HG02610 (cell line): Measurements from ENCODE around the gene DNAJC13.

Experiments
- ATAC-seq: cut with Tn5 transposase; IDR thresholded peaks from one replicate; pipeline ENCODE4 v1.9.1; 2021; ENCODE audit warnings: mild to moderate bottlenecking, moderate library complexity; ENCODE audit not compliant: unreplicated experiment

The DNAJC13 gene

GRCh38 chr3:132461544-132461943, 44.2 kb downstream of the DNAJC13 start:
- no peak for ATAC-seq

- no peak for ATAC-seq
These were observed 46.8 kb downstream of the DNAJC13 start for GRCh38 chr3:132464066-132464465.

- ATAC-seq = no peak
These were observed 52.0 kb downstream of the DNAJC13 start for GRCh38 chr3:132469326-132469725.

GRCh38 chr3:132486099-132486498, 68.8 kb downstream of the DNAJC13 start:
- no peak for ATAC-seq

GRCh38 chr3:132488151-132488550, 70.8 kb downstream of the DNAJC13 start:
- no peak for ATAC-seq

- no peak for ATAC-seq
These were observed 81.8 kb downstream of the DNAJC13 start for GRCh38 chr3:132499071-132499470.

GRCh38 chr3:132503559-132503958, 86.3 kb downstream of the DNAJC13 start:
- ATAC-seq = no peak

GRCh38 chr3:132504375-132504933, 87.2 kb downstream of the DNAJC13 start:
- ATAC-seq = no peak

GRCh38 chr3:132507657-132508056, 90.4 kb downstream of the DNAJC13 start:
- no peak for ATAC-seq

- ATAC-seq = no peak
These were observed 91.8 kb downstream of the DNAJC13 start for GRCh38 chr3:132509096-132509495.

- no peak for ATAC-seq
These were observed 92.2 kb downstream of the DNAJC13 start for GRCh38 chr3:132509506-132509905.

GRCh38 chr3:132513057-132513456, 95.8 kb downstream of the DNAJC13 start:
- ATAC-seq = no peak

GRCh38 chr3:132517311-132517710, 100.0 kb downstream of the DNAJC13 start:
- ATAC-seq = no peak

GRCh38 chr3:132519914-132520313, 102.6 kb downstream of the DNAJC13 start:
- ATAC-seq = no peak

GRCh38 chr3:132521901-132522300, 104.6 kb downstream of the DNAJC13 start:
- no peak for ATAC-seq

GRCh38 chr3:132522353-132522752, 105.1 kb downstream of the DNAJC13 start:
- peak; percentile 98 for ATAC-seq

- no peak for ATAC-seq
These were observed 113.3 kb downstream of the DNAJC13 start for GRCh38 chr3:132530624-132531023.

GRCh38 chr3:132535575-132536441, 118.5 kb downstream of the DNAJC13 start:
- ATAC-seq = no peak

- ATAC-seq = no peak
These were observed 119.3 kb downstream of the DNAJC13 start for GRCh38 chr3:132536442-132537153.

GRCh38 chr3:132537297-132537696, 120.0 kb downstream of the DNAJC13 start:
- ATAC-seq = no peak

- ATAC-seq = no peak
These were observed 120.8 kb downstream of the DNAJC13 start for GRCh38 chr3:132538072-132538471.

- no peak for ATAC-seq
These were observed 122.4 kb downstream of the DNAJC13 start for GRCh38 chr3:132539681-132540080.
